Dermis microvascular lymphatic vessel endothelial cell (primary cell): ENCODE measurements around the gene LRRN4. TPM values are rescaled to one million over a fixed set of nuclear protein-coding genes. Genes with fewer than 3 reads are reported as not detected.
"Not testable (repeated sequence)": the region's sequence is repeated elsewhere in the genome, so short reads cannot be mapped to it uniquely, and the experiment has no call there.

Experiments
- DNase-seq, 2 donors: peaks; one replicate each; pipeline versions ENCODE4 v3.0.0 to v3.0.0-alpha.2; 2010; ENCODE audit warnings: low read depth in 2 of 2
- total RNA-seq: library from RNA; depleted of rRNA; stranded (reverse); fragments of >200 nt; gene quantifications from 2 replicates; pipeline ENCODE4 v1.2.1, GENCODE V29; 2014

LRRN4 gene
- total RNA-seq, 1 donor from 2014 or later, result not detected

DNA sequence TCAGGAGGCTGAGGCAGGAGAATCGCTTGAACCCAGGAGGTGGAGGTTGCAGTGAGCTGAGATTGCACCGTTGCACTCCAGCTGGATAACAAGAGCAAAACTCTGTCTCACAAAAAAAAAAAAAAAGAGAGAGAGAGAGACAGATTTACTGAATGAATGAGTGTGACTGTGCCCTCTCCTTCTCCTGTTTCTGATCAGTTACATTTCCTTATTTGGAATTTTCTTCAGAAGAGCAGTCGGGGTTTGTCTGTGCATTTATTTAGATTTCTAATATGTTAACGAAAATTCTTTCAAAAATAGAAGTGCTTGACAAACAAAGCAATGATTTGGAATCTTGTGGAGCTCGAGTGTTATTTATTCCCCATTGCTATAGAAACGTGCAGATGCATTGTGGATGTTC is 6.4 kb upstream of the LRRN4 start:
- no peak for DNase-seq

DNA sequence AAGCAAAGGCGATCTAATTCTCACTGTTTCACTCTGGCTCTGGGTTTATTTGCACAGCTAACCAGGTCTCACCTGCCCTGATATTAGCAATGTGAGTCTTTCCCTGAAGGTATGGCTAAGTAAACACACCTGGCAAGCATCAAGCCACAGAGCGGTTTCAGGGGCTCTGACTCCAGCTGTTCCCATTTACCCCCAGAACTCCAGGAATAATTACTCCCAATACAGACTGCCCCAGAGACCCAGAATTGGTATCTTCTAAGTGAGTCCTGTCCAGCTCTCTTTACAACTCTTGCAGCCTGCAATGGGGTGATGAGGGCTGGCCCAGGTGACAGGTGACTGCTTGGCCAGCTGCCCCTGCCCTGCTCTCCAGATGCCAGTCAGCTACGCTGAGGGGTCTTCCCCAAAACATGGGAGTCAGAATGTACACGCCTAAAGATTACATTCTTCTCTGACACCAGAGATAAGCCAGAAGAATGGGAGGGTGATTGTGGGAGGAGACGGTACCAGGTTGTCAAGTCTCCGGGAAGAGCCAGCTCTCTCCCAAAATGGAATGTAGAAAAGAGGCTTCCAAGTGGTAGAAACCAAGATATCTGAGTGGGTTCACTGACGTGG is 4.9 kb upstream of the LRRN4 start:
- no peak for DNase-seq

DNA sequence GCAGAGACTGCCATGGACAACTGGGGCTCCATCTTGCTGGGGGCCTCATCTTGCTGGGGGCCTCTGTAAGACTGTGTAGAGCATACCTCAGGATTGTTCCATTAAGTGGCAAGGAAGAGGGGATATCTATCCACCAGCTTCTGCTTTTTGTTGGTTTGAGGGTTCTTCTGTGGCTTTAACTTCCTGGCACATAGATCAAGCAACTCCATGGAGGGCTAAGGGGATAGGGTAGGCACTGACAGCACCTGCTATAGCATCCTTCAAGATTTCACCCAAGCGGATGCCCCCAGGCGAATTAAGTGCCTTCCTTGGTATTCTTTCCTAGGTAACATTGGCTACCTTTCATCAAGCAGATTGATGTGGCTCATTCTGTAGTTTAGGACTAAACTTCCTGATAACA is 3.8 kb upstream of the LRRN4 start:
- DNase-seq, result no peak

GRCh38 chr20:6057139-6057538 is 3.3 kb upstream of the LRRN4 start:
- DNase-seq, result no peak

DNA sequence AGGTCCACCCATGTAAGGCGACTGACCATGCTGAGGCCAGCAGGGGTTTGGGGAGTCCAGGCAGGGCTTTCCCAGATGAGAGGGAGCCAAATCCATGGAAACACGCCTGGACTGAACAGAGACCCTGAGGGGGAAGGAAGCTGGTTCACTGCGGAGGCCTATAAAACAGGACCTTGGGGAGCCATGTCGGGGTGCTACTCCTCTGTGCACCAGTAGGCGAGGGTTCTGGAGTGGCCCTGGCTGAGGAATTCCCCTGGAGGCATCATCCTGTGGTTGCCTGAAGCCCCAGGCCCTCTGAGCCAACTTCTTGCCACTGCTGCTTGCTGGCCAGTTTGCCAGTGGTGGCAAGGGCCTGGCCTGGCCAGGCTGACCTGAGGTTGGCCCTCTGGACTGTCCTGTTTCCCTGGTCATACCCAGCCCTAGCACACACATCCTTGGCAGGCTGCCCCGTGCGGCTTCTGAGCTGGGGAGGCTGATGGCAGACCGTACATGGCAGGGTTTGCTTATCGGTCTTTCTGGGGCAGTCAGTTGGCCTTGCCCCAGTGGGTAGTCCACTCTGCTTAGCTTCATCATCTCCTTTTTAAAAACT is 2.2 kb upstream of the LRRN4 start:
- DNase-seq, result no peak

- no peak for DNase-seq
Observed at GRCh38 chr20:6055161-6055783, 1.4 kb upstream of the LRRN4 start.

GRCh38 chr20:6054689-6055051 is 810 bp upstream of the LRRN4 start:
- not testable (repeated sequence) for DNase-seq

DNA sequence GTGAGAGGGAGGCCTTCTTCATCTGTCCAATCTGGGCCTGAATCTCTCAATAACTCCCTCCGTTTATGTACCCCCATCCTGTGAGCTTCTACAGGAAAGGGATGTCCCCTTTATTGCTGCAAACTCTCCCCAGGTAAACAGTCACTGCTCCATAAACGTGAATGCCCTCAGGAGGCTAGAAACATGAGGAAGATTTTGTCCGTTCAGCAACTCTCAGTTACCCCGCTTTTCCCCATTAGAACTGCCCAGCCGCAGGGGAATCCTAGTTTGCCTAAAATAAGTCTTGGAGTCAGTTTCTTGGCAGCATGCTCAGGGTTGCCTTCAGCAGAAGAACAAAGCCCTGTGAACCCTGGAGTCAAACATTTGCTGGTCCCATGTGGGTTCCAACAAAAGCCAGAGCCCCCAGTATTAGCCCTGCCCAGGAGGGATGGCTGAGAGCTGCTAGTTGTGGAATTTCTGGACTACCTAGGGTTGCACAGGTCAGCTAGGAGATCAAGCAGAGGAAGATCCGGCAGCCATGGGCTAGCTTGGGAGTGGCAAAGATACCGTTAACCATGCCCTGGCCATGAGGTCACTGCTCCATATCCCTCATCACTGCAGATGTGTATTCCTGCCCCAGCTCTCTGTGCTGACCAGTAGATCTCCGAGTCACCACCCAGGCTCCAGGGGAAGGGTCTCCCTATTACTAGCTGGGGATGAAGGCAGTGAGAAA is 640 bp downstream of the LRRN4 start:
- no peak for DNase-seq

DNA sequence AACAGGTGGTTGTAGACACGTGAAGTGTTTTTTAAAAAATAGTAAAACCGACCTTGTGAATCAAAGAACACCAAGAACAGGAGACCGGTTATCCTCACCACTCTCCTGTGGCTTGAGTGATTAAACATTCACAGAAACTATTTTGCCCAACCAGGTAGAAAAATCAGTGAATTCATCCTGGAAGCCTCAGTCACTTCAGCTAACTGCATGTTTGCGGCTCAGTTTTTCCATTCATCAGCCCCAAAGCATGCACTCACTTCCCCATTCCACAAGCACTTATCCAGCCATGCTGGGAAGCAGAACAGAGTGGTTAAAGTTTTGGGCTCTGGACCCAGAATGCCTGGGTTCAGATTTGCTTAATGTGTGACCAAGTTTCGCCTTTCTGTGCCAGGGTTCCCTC is 2.4 kb downstream of the LRRN4 start:
- no peak for DNase-seq

- DNase-seq, result no peak
Observed at GRCh38 chr20:6048391-6048790, 5.5 kb downstream of the LRRN4 start.

GRCh38 chr20:6046432-6046831 is 7.4 kb downstream of the LRRN4 start:
- no peak for DNase-seq

- DNase-seq, result no peak
Observed at GRCh38 chr20:6045566-6045965, 8.3 kb downstream of the LRRN4 start.

- DNase-seq, result no peak
Observed at GRCh38 chr20:6044115-6044514, 9.7 kb downstream of the LRRN4 start.

DNA sequence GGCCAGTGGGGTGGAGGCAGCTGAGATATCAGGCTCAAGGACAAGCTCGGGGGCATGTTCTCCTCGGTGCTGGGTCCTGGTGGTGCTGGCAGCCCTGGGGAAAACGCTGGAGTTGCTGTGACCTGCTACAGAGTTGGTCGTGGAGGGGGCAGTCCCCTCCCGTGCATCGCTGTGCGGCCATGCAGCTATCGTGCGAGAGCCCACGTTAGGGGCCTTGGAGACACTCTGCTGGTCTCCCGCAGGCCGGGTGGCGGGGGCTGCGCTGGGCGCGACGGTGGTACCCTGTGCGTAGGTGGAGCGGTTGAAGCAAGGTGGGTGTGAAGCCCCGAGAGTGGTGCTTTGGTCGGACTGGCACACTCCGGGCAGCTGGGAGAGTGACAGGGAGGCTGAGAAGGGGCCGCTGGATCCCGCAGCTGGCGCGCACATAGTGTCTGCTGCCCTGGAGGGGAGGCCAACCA is 12.0 kb downstream of the LRRN4 start:
- no peak for DNase-seq

GRCh38 chr20:6040958-6041807 is 12.7 kb downstream of the LRRN4 start:
- DNase-seq, result no peak

GRCh38 chr20:6040540-6040939 is 13.3 kb downstream of the LRRN4 start:
- DNase-seq, result no peak

DNA sequence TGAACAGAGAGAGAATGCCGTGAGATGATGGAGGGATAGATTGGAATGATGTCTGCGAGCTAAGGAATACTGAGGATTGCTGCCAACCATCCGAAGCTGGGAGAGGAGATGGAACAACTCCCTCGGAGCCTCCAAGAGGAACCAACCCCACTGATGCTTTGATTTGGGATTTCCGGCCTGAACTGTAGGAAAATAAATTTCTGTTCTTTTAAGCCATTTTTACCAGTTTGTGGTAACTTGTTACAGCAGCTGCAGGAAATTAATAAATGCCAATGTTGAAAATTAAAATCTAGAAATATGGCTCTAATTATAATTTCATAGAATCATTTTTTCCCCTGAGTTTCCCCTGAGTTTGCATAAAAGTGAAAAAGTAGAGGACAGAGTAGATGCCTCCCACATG is 14.1 kb downstream of the LRRN4 start:
- no peak for DNase-seq

- no peak for DNase-seq
Observed at GRCh38 chr20:6038256-6038655, 15.6 kb downstream of the LRRN4 start.

DNA sequence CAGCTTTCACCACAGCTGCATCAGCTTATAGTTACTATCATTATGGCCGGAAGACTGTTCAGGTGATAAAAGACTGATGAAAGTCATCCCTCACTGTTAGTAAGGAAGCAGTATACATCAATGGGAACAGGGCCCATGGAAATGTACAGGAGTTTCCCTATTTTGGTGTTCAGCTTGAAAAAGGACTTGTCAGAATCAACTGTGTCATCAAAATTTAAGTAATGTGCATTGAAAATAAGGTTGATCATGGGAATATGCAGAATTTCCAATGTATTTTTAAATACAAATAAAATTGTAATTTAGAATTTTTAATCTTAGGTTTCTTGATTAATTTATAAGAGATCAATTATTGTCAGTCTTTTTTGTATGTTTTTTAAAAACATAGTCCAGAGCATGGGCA is 16.8 kb downstream of the LRRN4 start:
- DNase-seq, result no peak

DNA sequence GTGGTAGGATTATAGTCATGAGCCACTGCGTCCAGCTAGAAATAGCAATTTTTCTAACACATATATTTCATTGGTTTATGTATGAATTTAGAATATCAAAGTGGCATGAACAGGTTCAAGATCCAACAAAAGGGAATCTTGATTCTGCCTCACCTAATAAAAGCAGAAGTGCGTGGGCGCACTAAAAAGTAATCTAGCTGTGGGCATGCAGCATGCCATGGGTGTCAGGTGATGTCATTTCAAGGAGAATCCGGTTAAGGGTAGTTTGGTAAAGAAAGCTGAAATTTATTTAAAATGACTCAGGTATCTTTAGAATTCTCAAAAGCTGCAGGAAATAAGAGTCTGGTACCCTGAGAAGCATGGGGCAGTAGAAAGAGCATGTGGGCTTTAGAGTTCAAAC is 17.6 kb downstream of the LRRN4 start:
- DNase-seq, result no peak

GRCh38 chr20:6034134-6034969 is 19.5 kb downstream of the LRRN4 start:
- DNase-seq, result peak in 1 of 2 donors; percentile 71
